ENCODE results near the gene SETDB2.

SETDB2 gene

GRCh38 chr13:49435992-49436391, 8.1 kb upstream of the SETDB2 start:
- no peak for DNase-seq

DNA sequence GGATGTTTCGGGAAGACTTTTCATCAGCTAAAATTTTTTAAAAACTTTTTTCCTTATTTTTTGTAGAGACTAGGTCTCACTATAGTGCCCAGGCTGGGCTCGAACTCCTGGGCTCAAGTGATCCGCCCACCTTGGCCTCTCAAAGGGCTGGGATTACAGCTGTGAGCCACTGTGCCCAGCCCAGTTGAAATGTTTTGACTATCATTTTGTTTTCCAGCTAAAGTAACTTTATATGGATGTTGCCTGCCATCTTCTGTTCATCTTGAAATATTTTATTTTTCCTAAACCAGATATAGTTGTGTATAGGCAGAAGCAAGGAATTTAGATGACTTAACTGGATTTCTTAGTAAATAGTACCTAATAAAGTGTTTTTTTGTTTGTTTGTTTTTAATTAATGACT, 7.2 kb upstream of the SETDB2 start:
- peak; percentile 46 for DNase-seq

DNA sequence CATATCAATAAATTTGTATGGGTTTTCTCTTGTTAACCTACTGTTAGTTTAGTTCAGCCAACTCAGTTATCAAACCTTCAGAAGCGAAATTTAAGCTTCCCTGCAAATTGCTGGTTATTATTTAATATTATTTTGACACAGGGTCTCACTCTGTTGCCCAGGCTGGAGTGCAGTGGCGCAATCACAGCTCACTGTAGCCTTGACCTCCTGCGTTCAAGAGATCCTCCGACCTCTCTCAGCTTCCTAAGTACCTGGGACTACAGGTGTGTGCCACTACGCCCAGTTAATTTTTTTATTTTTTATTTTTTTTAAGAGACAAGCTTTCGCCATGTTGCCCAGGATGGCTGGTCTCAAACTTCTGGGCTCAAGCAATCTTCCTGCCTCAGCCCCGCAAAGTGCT, 6.4 kb upstream of the SETDB2 start:
- DNase-seq, result no peak

GRCh38 chr13:49439609-49440008, 4.5 kb upstream of the SETDB2 start:
- DNase-seq, result no peak

GRCh38 chr13:49441312-49441711, 2.8 kb upstream of the SETDB2 start:
- no peak for DNase-seq

DNA sequence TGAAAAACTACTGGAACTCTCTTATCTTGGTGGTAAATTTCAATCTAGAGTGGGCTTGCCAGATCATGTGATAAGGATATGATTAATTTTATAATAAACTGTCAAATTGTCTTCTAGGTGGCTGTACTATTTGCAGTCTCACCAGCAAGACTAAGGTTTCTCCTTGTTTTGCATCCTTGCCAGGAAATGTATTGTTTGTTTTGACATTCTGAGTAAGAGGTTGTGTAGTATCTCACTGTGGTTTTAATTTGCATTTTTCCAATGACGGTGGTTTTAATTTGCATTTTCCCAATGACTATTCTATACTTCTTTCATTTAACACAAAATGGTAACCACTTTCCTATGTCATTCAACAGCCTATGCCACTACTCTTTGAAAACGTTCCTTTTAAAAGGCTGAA, 2.2 kb upstream of the SETDB2 start:
- no peak for DNase-seq

GRCh38 chr13:49443357-49443703, 744 bp upstream of the SETDB2 start:
- DNase-seq, result no peak

GRCh38 chr13:49444524-49445395, 686 bp downstream of the SETDB2 start:
- no peak for DNase-seq

- DNase-seq, result no peak
Observed at GRCh38 chr13:49446473-49446872, 2.4 kb downstream of the SETDB2 start.

GRCh38 chr13:49448753-49449152, 4.7 kb downstream of the SETDB2 start:
- DNase-seq, result no peak

GRCh38 chr13:49450105-49450819, 6.2 kb downstream of the SETDB2 start:
- no peak for DNase-seq

DNA sequence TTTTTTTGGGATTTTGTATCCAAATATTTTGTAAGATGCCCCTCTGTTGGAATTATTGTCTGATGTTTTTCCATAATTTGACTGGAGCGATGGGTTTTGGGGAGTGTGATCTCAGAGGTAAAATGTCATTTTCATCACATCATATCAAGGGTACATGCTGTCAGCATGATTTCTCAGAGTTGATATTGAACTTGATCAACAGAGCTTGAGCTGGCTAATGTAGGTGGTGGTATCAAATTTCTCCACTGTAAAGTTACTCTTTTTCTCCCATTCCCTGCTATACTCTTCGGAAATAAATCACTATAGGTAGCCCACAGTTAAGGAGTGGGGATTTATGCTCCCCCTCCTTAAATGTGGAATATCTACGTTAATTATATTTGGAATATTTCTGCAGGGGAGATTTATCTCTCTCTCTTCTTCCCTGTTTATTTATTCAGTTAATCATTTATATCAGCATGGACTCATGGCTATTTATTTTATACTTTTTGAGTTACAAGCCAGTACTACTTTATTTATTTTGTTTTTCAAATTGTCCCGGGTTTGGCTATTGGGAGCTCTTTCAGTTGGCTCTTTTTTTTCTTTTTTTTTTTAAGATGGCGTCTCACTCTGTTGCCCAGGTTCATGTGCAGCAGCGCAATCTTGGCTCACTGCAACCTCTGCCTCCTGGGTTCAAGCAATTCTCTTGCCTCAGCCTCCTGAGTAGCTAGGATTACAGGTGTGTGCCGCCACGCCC, 8.8 kb downstream of the SETDB2 start:
- DNase-seq, result no peak

DNA sequence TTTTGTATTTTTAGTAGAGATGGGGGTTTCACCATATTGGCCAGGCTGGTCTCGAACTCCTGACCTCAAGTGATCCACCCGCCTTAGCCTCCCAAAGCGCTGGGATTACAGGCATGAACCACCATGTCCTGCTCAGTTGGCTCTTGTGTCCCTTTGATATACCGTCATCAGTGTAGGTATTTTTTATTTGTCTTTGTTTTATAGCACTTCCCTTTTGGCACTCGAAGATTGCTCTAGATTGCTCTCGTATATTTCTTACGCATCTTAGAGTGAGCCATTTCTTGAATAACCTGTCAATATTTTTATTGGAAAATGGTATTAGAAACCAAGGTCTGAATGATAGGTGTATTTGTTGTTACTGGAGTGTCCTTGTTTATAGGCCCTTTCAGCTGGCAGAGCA, 9.4 kb downstream of the SETDB2 start:
- DNase-seq, result no peak

DNA sequence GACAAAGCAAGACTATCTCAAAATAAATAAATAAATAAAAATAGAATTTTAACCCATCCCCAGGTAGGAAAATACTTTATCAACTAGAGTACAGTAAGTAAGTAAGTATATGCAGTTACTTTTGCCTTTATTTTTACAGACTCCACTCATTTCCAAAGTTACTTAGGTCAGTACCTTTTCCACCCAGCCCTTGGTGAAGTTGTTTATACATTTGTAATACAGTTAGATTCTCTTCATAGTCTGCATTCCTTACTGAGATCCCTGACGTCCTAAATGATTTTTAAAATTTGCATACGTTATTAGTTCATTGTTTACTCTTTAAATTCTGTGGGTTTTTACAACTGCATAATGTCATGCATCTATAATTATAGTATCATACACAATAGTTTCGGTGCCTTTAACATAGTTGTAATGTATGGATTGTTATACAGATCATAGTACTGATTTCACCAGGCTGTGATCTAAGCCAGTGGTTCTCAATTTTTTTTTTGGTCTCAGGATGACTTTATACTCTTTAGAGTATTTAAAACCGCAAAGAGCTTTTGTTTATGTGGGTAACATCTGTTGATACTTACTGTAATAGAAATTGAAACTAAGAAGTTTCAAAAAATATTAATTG, 10.4 kb downstream of the SETDB2 start:
- no peak for DNase-seq

GRCh38 chr13:49455007-49455398, 10.9 kb downstream of the SETDB2 start:
- no peak for DNase-seq

DNA sequence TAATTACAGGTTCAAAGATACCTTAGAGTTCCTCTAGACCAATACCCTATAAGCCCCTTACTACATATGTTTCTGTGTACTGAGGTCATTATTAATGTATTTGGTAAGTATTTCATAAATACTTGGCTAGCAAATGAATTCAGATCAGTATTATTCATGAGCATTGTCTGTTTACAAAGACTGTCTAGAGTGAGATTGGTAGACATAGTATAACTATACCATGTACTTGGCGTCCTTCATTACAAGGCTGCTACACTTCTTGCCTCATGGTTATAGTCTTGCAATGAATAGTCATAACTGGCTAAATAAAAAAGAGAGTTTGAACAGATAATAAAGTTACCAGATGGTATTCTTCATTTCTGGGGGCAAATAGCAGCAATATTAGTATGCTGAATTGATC, 12.1 kb downstream of the SETDB2 start:
- DNase-seq, result no peak

- DNase-seq, result no peak
Observed at GRCh38 chr13:49457221-49457620, 13.1 kb downstream of the SETDB2 start.

DNA sequence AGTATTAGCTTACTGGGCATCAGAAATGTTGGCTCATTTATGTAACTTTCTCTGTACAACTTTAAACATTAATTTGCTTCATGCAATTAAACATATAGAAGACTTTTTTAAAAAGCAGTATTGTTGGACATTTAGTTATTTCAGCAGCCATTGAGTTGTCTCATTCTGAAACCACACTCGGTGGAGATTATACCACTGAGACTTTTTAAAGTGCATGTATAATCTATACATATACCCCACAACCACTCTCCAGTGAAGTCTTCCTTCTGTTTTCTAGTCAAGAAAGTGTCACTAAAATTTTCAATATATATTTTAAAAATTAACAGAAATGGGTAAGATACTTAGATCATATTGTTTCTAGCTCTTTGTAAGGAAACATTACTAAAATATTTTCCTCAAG, 15.5 kb downstream of the SETDB2 start:
- no peak for DNase-seq

DNA sequence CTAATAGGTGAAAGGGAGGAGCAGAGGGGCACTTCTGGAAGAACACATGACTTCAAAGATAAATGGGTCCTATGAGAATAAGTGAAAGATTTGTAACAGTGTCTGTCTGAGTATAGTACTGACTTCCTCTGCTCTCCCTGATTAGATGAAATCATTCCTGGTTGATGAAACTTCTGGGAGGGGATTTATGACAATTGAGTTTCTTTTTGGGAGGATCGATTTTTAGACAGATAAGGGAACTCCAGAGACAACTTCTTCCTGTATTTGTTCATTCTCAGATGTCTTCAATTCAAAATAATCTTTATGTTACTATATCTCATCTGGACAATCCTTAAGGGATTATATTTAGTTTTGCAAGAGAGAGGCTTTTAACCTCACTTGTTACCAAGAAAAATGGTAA, 20.0 kb downstream of the SETDB2 start:
- DNase-seq, result no peak

- DNase-seq, result no peak
Observed at GRCh38 chr13:49464621-49465325, 20.7 kb downstream of the SETDB2 start.

- no peak for DNase-seq
Observed at GRCh38 chr13:49466292-49466838, 22.3 kb downstream of the SETDB2 start.

DNA sequence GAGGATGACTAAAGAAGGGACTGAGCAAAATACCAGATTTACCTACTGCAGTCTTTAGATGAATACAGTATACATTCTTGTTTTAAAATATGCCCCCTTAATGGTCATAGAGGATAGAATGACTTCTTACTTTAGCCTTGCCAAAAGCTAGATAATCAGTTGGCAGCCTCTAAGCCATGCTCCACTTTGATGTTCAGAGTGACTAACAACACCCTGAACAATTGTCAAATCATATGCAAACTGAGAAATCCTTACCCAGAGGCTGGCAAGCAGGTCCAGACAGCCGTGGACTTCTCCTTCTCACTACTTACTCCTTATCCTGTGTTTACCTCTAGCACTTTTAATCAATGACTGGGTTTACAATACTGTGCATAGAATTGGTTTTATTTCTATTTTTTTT, 28.1 kb downstream of the SETDB2 start:
- no peak for DNase-seq
